Neural progenitor cell (in vitro differentiated cells): ENCODE data around the gene SLC37A1. TPM values are rescaled to one million over a fixed set of nuclear protein-coding genes. Genes with fewer than 3 reads are reported as not detected.

Source experiments
- DNase-seq: peaks from one replicate; pipeline ENCODE4 v3.0.0-alpha.2; 2016; ENCODE audit warnings: low spot score
- H2AFZ ChIP-seq: fragments of 200-600 bp; sonication (generic); replicated peaks from 2 replicates; pipeline ENCODE4 v1.6.1; 2016; ENCODE audit warnings: antibody characterized with exemption
- H3F3A ChIP-seq: fragments of 200-600 bp; sonication (generic); 2 replicates; pipeline ENCODE4 v1.6.1; 2016; ENCODE audit warnings: antibody characterized with exemption, low read depth
- H3K27ac ChIP-seq: fragments of 200-600 bp; sonication (generic); 2 replicates; pipeline ENCODE4 v1.5.1; 2016; ENCODE audit warnings: mild to moderate bottlenecking
- H3K27me3 ChIP-seq: fragments of 200-600 bp; sonication (generic); 2 replicates; pipeline ENCODE4 v1.6.1; 2016; ENCODE audit warnings: mild to moderate bottlenecking, moderate library complexity
- H3K36me3 ChIP-seq: fragments of 200-600 bp; sonication (generic); 2 replicates; pipeline ENCODE4 v1.5.1; 2016
- H3K4me1 ChIP-seq: fragments of 200-600 bp; sonication (generic); 2 replicates; pipeline ENCODE4 v1.6.1; 2016; ENCODE audit warnings: mixed run types
- H3K4me2 ChIP-seq: fragments of 200-600 bp; sonication (generic); 2 replicates; pipeline ENCODE4 v1.6.1; 2016
- H3K4me3 ChIP-seq: fragments of 200-600 bp; sonication (generic); 2 replicates; pipeline ENCODE4 v1.5.1; 2016
- H3K79me2 ChIP-seq: fragments of 200-600 bp; sonication (generic); 2 replicates; pipeline ENCODE4 v1.6.1; 2016; ENCODE audit warnings: low read depth
- H3K9ac ChIP-seq: fragments of 200-600 bp; sonication (generic); 2 replicates; pipeline ENCODE4 v1.6.1; 2016
- H3K9me3 ChIP-seq: fragments of 200-600 bp; sonication (generic); 2 replicates; pipeline ENCODE4 v1.5.1; 2016; ENCODE audit warnings: low read depth
- H4K20me1 ChIP-seq: fragments of 200-600 bp; sonication (generic); 2 replicates; pipeline ENCODE4 v1.6.1; 2016; ENCODE audit warnings: low read depth
- H3K27ac Mint-ChIP-seq: 3 replicates; pipeline ENCODE4 v1.8.0; 2021; ENCODE audit warnings: mixed read lengths
- H3K27me3 Mint-ChIP-seq: 2 replicates; pipeline ENCODE4 v1.8.0; 2022; ENCODE audit warnings: low read depth, mild to moderate bottlenecking, inconsistent platforms, moderate library complexity, mixed read lengths; ENCODE audit not compliant: insufficient read depth
- H3K36me3 Mint-ChIP-seq: 3 replicates; pipeline ENCODE4 v1.8.0; 2021; ENCODE audit warnings: mixed read lengths
- H3K4me1 Mint-ChIP-seq: 3 replicates; pipeline ENCODE4 v1.8.0; 2021; ENCODE audit warnings: mixed read lengths
- H3K4me3 Mint-ChIP-seq: 3 replicates; pipeline ENCODE4 v1.8.0; 2021; ENCODE audit warnings: mild to moderate bottlenecking, moderate library complexity, mixed read lengths
- H3K9me3 Mint-ChIP-seq: 3 replicates; pipeline ENCODE4 v1.8.0; 2020; ENCODE audit warnings: mixed read lengths
- EZH2 ChIP-seq: fragments of 200-600 bp; sonication (generic); IDR thresholded peaks from 2 replicates; pipeline ENCODE4 v1.6.1; 2017; ENCODE audit warnings: antibody characterized with exemption, mild to moderate bottlenecking, moderate library complexity
- EZH2phosphoT487 ChIP-seq: fragments of 200-600 bp; sonication (generic); IDR thresholded peaks from 2 replicates; pipeline ENCODE4 v1.6.1; 2017; ENCODE audit warnings: antibody characterized with exemption
- total RNA-seq: library from RNA; depleted of rRNA; stranded (reverse); fragments of >200 nt; gene quantifications from 2 replicates; pipeline ENCODE4 v1.2.3, GENCODE V29; 2015; ENCODE audit warnings: low replicate concordance
- TF ChIP-seq, protein P1 (sequence below): fragments of 200-600 bp; sonication (generic); IDR thresholded peaks from 2 replicates; pipeline ENCODE4 v1.5.1; 2017; ENCODE audit warnings: antibody characterized with exemption, mild to moderate bottlenecking

The SLC37A1 gene
- total RNA-seq, 1 donor from 2014 or later = 1.2 TPM

DNA sequence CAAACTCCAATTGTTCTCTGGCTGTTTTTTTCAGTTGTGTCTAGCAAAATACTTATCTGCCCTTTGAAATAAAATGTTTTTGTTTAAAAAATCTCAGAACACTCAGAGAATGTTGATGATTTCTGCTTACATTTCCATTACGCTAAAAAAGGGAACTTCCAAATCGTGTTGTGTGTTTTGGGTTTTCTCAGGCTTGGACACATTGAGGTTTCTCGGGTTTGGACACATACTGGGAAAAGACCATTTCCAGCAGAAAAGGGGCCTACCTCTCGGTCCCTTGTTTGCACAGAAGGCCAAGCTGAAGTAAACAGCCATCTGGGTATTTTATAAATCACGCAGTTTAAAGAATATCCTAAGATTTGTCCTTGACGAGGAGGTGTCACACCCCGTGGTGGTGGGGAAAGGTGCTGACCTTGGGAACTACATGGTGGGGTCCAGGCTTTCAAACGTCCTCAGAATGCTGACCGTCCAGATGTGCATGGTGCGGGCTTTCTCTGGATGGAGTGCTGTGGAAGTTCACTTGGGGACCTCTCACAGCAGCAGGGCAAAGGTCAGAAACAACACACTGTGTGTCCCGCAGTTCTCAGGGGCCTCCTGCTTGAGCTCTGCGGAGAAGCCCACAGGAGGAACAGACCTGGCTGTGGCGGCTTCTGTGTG is 67.8 kb downstream of the SLC37A1 start:
- Histone ChIP-seq H3K4me1 (peaks cover 6% of the 10 kb centered on the region), H3K9ac (peak overlapping the region; percentile 37), H3K4me2 (peak overlapping the region; percentile 6), H4K20me1 (no peaks in the 10 kb centered on the region), H3K36me3 (peaks cover 9% of the 10 kb centered on the region), H2AFZ (no peak overlapping the region), H3F3A (no peaks in the 10 kb centered on the region), H3K27ac (no peak overlapping the region), H3K27me3 (no peaks in the 10 kb centered on the region), H3K79me2 (no peaks in the 10 kb centered on the region), H3K4me3 (no peak overlapping the region), H3K9me3 (peaks cover 6% of the 10 kb centered on the region)
- H3K36me3 Mint-ChIP-seq = peaks cover 2% of the 10 kb centered on the region
- H3K9me3 Mint-ChIP-seq = peaks cover 15% of the 10 kb centered on the region
- no peak for DNase-seq
- TF ChIP-seq EZH2 (no peak), EZH2phosphoT487 (no peak)
- TF ChIP-seq, protein P1, sequence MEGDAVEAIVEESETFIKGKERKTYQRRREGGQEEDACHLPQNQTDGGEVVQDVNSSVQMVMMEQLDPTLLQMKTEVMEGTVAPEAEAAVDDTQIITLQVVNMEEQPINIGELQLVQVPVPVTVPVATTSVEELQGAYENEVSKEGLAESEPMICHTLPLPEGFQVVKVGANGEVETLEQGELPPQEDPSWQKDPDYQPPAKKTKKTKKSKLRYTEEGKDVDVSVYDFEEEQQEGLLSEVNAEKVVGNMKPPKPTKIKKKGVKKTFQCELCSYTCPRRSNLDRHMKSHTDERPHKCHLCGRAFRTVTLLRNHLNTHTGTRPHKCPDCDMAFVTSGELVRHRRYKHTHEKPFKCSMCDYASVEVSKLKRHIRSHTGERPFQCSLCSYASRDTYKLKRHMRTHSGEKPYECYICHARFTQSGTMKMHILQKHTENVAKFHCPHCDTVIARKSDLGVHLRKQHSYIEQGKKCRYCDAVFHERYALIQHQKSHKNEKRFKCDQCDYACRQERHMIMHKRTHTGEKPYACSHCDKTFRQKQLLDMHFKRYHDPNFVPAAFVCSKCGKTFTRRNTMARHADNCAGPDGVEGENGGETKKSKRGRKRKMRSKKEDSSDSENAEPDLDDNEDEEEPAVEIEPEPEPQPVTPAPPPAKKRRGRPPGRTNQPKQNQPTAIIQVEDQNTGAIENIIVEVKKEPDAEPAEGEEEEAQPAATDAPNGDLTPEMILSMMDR = no peak
- no peak overlapping the region for H3K4me3 Mint-ChIP-seq
- H3K4me1 Mint-ChIP-seq = peaks cover 15% of the 10 kb centered on the region
- no peak overlapping the region for H3K27ac Mint-ChIP-seq
- peaks cover 9% of the 10 kb centered on the region for H3K27me3 Mint-ChIP-seq

DNA sequence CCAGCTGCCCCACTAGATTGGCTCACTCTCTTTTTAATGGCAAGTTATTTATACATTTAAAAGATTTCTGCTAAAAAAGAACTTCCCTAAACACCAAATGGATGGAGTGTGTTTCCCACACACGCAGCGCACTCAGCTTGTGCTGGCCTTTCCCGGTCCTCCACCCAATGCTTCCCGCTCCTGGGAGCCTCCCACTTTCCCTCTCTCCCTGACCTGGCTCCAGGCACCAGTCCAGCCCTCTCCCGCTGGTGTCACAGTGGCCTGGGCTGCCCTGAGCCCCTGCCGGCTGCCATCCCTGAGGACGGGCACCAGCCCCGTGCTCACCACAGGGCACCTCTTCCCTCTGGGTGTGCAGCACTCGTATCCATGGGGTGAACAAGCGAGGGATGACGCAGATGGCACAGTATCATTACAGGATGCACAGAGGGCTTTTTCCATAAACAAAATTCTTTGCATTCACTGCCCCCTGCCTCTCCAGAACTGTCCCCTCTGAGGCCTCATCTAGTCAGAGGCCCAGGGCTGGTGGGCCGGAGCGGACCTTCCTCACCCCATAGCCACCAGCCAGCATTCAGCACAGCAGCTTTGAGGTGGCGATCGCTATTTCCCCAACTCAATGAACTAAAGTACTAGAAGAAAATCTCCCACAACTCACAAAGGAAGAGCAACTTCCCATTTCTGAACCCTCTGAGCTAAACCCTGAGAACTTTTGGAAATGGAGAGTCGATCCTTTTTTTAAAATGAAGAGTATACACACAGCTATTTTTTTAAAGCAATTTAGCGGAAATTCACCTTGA is 68.5 kb downstream of the SLC37A1 start:
- peaks cover 10% of the 10 kb centered on the region for H3K9me3 Mint-ChIP-seq
- TF ChIP-seq EZH2phosphoT487 (no peak), EZH2 (no peak)
- TF ChIP-seq, protein P1 = no peak
- no peak overlapping the region for H3K27ac ChIP-seq
- no peak overlapping the region for H2AFZ ChIP-seq
- no peak overlapping the region for H3K4me3 Mint-ChIP-seq
- no peak for DNase-seq
- H3K4me2 ChIP-seq = peak overlapping the region; percentile 6
- H4K20me1 ChIP-seq = no peaks in the 10 kb centered on the region
- H3K4me1 Mint-ChIP-seq = peaks cover 15% of the 10 kb centered on the region
- no peaks in the 10 kb centered on the region for H3K79me2 ChIP-seq
- H3K9ac ChIP-seq = no peak overlapping the region
- H3K36me3 Mint-ChIP-seq = peaks cover 2% of the 10 kb centered on the region
- peaks cover 9% of the 10 kb centered on the region for H3K27me3 Mint-ChIP-seq
- peaks cover 6% of the 10 kb centered on the region for H3K4me1 ChIP-seq
- no peaks in the 10 kb centered on the region for H3K27me3 ChIP-seq
- H3K4me3 ChIP-seq = no peak overlapping the region
- H3K27ac Mint-ChIP-seq = peak overlapping the region; percentile 72
- H3K9me3 ChIP-seq = no peaks in the 10 kb centered on the region
- peaks cover 5% of the 10 kb centered on the region for H3K36me3 ChIP-seq
- no peaks in the 10 kb centered on the region for H3F3A ChIP-seq

DNA sequence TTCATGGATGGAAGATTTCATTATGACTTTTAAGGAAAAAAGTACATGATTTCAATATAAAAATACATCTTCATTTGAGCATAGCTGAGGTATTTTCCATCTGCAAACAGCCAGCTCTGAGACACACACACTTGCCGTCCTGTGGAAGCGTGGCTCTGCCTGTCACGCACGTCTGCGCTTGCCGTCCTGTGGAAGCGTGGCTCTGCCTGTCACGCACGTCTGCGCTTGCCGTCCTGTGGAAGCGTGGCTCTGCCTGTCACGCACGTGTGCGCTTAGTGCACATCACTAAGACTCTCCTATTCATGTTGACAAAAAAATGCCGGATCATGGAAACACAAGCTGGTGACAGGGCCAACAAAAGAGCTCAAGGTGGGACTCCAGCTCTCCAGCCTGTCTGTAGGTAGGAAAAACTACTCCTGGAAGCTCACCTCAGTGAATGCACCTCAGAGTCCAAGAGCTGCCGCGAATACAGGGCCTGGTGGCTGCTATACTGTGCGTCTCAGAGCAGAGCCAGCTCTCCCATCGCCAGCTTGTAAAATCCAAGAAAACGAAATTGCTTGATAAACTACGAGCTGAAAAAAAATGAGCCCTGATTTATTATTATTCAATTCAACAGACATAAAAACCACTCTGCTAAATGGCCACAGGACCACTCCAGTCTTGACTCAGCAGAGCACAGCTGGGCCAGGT is 69.3 kb downstream of the SLC37A1 start:
- no peak overlapping the region for H3K27ac Mint-ChIP-seq

More for the DNA sequence above, 69.3 kb downstream of the SLC37A1 start:
- Histone ChIP-seq H3K79me2 (no peaks in the 10 kb centered on the region), H3K27me3 (no peaks in the 10 kb centered on the region), H3K36me3 (no peaks in the 10 kb centered on the region), H3K9ac (no peak overlapping the region), H3F3A (no peaks in the 10 kb centered on the region), H3K9me3 (no peaks in the 10 kb centered on the region), H3K4me2 (no peak overlapping the region), H3K27ac (no peak overlapping the region), H3K4me3 (no peak overlapping the region), H2AFZ (no peak overlapping the region), H3K4me1 (peaks cover 6% of the 10 kb centered on the region), H4K20me1 (no peaks in the 10 kb centered on the region)
- TF ChIP-seq EZH2 (no peak), EZH2phosphoT487 (no peak)
- TF ChIP-seq, protein P1 = no peak
- Mint-ChIP-seq H3K9me3 (peaks cover 5% of the 10 kb centered on the region), H3K4me3 (no peak overlapping the region), H3K36me3 (no peaks in the 10 kb centered on the region), H3K27me3 (peaks cover 9% of the 10 kb centered on the region), H3K4me1 (peaks cover 15% of the 10 kb centered on the region)
- no peak for DNase-seq
